ENCODE results near the gene G6PC2. TPM values are rescaled to one million over a fixed set of nuclear protein-coding genes. Genes with fewer than 3 reads are reported as not detected.

Gene G6PC2
- total RNA-seq, 1 experiment from 2014 or later: not detected

DNA sequence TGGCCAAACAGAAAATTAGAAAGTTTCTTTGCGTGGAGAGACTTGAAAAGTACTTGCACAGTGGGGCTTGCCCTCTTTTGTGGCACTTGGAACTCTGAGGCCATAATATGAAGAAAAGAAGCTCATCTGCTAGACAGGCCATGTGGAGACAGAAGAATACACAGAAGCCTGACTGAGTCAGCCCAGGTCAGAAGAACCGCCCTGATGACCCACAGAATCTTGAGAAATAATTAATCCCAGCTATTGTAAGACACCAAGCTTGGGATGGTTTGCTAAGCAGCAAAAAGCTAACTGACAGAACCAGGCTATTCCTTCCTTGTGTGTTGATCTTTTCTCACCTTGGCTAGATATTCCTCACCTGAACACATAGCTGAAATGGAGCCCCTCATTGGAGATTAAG lies 33.7 kb downstream of the G6PC2 start:
- Histone ChIP-seq H3K27ac (ENCODE audit: low read depth, low read length, poor library complexity, severe bottlenecking) (no peak overlapping the region), H3K4me1 (ENCODE audit: insufficient read depth, low read length, poor library complexity, severe bottlenecking) (no peaks in the 10 kb centered on the region), H3K9me3 (ENCODE audit: low read depth, low read length, poor library complexity, severe bottlenecking) (no peaks in the 10 kb centered on the region), H3K36me3 (ENCODE audit: insufficient read depth, low read length, poor library complexity, severe bottlenecking) (no peaks in the 10 kb centered on the region), H3K4me3 (ENCODE audit: low read depth, low read length, poor library complexity, severe bottlenecking) (no peak overlapping the region), H3K27me3 (replicated peaks; ENCODE audit: insufficient read depth, low read depth, low read length, poor library complexity) (no peaks in the 10 kb centered on the region)
- no peak for DNase-seq (ENCODE audit: low spot score)
- TF ChIP-seq, protein P1, sequence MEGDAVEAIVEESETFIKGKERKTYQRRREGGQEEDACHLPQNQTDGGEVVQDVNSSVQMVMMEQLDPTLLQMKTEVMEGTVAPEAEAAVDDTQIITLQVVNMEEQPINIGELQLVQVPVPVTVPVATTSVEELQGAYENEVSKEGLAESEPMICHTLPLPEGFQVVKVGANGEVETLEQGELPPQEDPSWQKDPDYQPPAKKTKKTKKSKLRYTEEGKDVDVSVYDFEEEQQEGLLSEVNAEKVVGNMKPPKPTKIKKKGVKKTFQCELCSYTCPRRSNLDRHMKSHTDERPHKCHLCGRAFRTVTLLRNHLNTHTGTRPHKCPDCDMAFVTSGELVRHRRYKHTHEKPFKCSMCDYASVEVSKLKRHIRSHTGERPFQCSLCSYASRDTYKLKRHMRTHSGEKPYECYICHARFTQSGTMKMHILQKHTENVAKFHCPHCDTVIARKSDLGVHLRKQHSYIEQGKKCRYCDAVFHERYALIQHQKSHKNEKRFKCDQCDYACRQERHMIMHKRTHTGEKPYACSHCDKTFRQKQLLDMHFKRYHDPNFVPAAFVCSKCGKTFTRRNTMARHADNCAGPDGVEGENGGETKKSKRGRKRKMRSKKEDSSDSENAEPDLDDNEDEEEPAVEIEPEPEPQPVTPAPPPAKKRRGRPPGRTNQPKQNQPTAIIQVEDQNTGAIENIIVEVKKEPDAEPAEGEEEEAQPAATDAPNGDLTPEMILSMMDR (conservative IDR thresholded peaks at IDR 0.05; ENCODE audit: low read depth, low read length): no peak
- no peak for TF ChIP-seq EZH2 (IDR thresholded peaks at IDR 0.05; ENCODE audit: borderline replicate concordance, low read depth, low read length, poor library complexity, severe bottlenecking)
- intact Hi-C loops (cut with micrococcal nuclease; ENCODE audit: unreplicated experiment): no loop called here
- ChIA-PET POLR2A (ENCODE audit: low non-redundant PET) (no interaction called here), CTCF (no interaction called here)
- BruUV-seq (replicated peaks): no TSS peak

DNA sequence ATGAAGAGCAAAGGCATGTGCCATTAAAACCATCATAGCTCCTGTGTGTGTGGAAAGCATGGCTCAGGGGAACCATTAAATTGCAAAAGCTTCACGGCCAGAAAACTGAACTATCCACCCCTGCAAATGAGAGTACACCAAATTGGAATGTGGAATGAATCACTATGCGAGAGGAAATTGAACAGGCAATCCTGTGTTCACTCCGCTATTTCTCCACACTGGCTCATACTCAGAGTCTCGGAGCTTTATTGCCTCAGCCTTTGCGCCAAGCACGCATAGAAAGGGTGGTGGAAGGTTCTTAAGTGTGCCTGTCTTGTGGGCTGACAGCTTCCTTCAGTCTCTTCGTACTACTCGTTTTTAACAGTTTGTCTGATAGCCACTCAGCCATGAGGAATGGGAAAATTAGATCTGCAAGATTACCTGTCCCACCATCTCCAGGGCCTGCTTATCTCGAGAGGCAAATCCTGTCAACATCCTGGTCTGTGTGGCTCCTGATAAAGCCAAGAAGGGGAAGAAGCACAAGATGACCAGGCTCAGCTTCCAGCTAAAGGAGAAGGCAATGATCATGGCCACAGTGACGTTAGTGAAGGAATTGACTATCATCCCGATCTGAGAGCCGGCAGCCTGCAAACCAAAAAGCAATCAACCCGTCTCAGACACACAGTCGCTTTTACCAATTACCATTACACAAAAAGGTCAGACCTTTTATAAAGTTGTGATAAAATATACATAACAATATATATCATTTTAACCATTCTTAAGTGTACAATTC lies 34.9 kb downstream of the G6PC2 start:
- ChIA-PET POLR2A (ENCODE audit: low non-redundant PET) (no interaction called here), CTCF (no interaction called here)
- intact Hi-C loops (cut with micrococcal nuclease; ENCODE audit: unreplicated experiment): no loop called here
- Histone ChIP-seq H3K27me3 (replicated peaks; ENCODE audit: insufficient read depth, low read depth, low read length, poor library complexity) (no peaks in the 10 kb centered on the region), H3K4me3 (ENCODE audit: low read depth, low read length, poor library complexity, severe bottlenecking) (no peak overlapping the region), H3K9me3 (ENCODE audit: low read depth, low read length, poor library complexity, severe bottlenecking) (no peaks in the 10 kb centered on the region), H3K36me3 (ENCODE audit: insufficient read depth, low read length, poor library complexity, severe bottlenecking) (no peaks in the 10 kb centered on the region), H3K4me1 (ENCODE audit: insufficient read depth, low read length, poor library complexity, severe bottlenecking) (no peaks in the 10 kb centered on the region), H3K27ac (ENCODE audit: low read depth, low read length, poor library complexity, severe bottlenecking) (no peak overlapping the region)
- BruUV-seq (replicated peaks): no TSS peak
- peak; percentile 26 for DNase-seq (ENCODE audit: low spot score)
- TF ChIP-seq EZH2 (IDR thresholded peaks at IDR 0.05; ENCODE audit: borderline replicate concordance, low read depth, low read length, poor library complexity, severe bottlenecking): no peak
- TF ChIP-seq, protein P1 (conservative IDR thresholded peaks at IDR 0.05; ENCODE audit: low read depth, low read length): no peak

DNA sequence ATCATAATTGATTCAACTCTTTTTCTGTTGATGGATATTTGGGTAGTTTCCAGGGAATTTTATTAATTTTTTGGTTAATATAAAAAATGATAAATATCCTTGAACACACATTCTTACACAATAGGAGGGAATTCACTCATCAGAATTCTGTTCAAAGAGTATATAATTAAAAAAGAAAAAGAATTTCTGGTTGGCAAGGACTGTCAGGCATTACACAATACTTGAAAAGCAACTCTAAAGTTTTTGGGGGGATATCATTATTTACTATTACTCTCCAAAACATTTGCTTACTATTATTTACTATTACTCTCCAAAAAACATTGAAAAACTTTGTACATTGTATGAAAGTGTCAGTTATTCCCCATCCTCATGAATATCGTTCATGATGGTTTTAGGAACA lies 38.0 kb downstream of the G6PC2 start:
- no peaks in the 10 kb centered on the region for H3K36me3 ChIP-seq (ENCODE audit: insufficient read depth, low read length, poor library complexity, severe bottlenecking)
- H3K4me3 ChIP-seq (ENCODE audit: low read depth, low read length, poor library complexity, severe bottlenecking): no peak overlapping the region
- TF ChIP-seq EZH2 (IDR thresholded peaks at IDR 0.05; ENCODE audit: borderline replicate concordance, low read depth, low read length, poor library complexity, severe bottlenecking): no peak
- no peaks in the 10 kb centered on the region for H3K27me3 ChIP-seq (replicated peaks; ENCODE audit: insufficient read depth, low read depth, low read length, poor library complexity)
- H3K27ac ChIP-seq (ENCODE audit: low read depth, low read length, poor library complexity, severe bottlenecking): no peak overlapping the region
- intact Hi-C loops (cut with micrococcal nuclease; ENCODE audit: unreplicated experiment): no loop called here
- BruUV-seq (replicated peaks): no TSS peak
- no peaks in the 10 kb centered on the region for H3K9me3 ChIP-seq (ENCODE audit: low read depth, low read length, poor library complexity, severe bottlenecking)
- no peaks in the 10 kb centered on the region for H3K4me1 ChIP-seq (ENCODE audit: insufficient read depth, low read length, poor library complexity, severe bottlenecking)
- ChIA-PET POLR2A (ENCODE audit: low non-redundant PET) (no interaction called here), CTCF (no interaction called here)
- no peak for DNase-seq (ENCODE audit: low spot score)

DNA sequence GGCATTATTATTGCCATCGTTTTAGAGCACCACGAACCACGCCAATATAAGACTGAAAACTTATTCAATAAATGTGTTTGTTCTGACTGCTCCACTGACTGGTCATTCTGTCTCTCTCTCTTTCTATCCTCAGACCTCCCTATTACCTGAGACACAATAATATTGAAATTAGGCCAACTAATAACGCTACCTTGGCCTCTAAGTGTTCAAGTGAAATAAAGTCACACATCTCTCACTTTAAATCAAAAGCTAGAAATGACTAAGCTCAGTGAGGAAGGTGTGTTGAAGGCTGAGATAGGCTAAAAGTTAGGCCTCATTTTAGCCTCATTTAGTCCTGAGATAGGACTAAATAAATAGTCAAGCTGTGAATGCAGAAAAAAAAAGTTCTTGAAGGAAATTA lies 38.8 kb downstream of the G6PC2 start:
- TF ChIP-seq, protein P1 (conservative IDR thresholded peaks at IDR 0.05; ENCODE audit: low read depth, low read length): no peak
- TF ChIP-seq EZH2 (IDR thresholded peaks at IDR 0.05; ENCODE audit: borderline replicate concordance, low read depth, low read length, poor library complexity, severe bottlenecking): no peak
- H3K27me3 ChIP-seq (replicated peaks; ENCODE audit: insufficient read depth, low read depth, low read length, poor library complexity): no peaks in the 10 kb centered on the region
- ChIA-PET CTCF (no interaction called here), POLR2A (ENCODE audit: low non-redundant PET) (no interaction called here)
- H3K27ac ChIP-seq (ENCODE audit: low read depth, low read length, poor library complexity, severe bottlenecking): no peak overlapping the region
- H3K36me3 ChIP-seq (ENCODE audit: insufficient read depth, low read length, poor library complexity, severe bottlenecking): no peaks in the 10 kb centered on the region
- no peak overlapping the region for H3K4me3 ChIP-seq (ENCODE audit: low read depth, low read length, poor library complexity, severe bottlenecking)
- intact Hi-C loops (cut with micrococcal nuclease; ENCODE audit: unreplicated experiment): no loop called here
- H3K4me1 ChIP-seq (ENCODE audit: insufficient read depth, low read length, poor library complexity, severe bottlenecking): no peaks in the 10 kb centered on the region
- no TSS peak for BruUV-seq (replicated peaks)
- no peaks in the 10 kb centered on the region for H3K9me3 ChIP-seq (ENCODE audit: low read depth, low read length, poor library complexity, severe bottlenecking)
- DNase-seq (ENCODE audit: low spot score): no peak
